DMS79 (cell line): ENCODE results near the gene CLIC5.

Source experiments
- DNase-seq: peaks from one replicate; lab custom pipeline; 2025; lab: John Stamatoyannopoulos, UW

The CLIC5 gene

GRCh38 chr6:45997875-45998506 is 17.7 kb downstream of the CLIC5 start:
- DNase-seq: no peak

GRCh38 chr6:45991189-45991588 is 24.5 kb downstream of the CLIC5 start:
- DNase-seq: no peak

GRCh38 chr6:45990162-45990561 is 25.5 kb downstream of the CLIC5 start:
- DNase-seq: no peak

GRCh38 chr6:45988635-45989034 is 27.0 kb downstream of the CLIC5 start:
- no peak for DNase-seq

- DNase-seq: no peak
Observed at GRCh38 chr6:45987856-45988255, 27.8 kb downstream of the CLIC5 start.

GRCh38 chr6:45986746-45987274 is 28.9 kb downstream of the CLIC5 start:
- DNase-seq: no peak

- DNase-seq: no peak
Observed at GRCh38 chr6:45984788-45985425, 30.8 kb downstream of the CLIC5 start.

GRCh38 chr6:45984347-45984746 is 31.3 kb downstream of the CLIC5 start:
- DNase-seq: no peak

GRCh38 chr6:45983062-45983461 is 32.6 kb downstream of the CLIC5 start:
- no peak for DNase-seq

- DNase-seq: no peak
Observed at GRCh38 chr6:45982280-45983036, 33.2 kb downstream of the CLIC5 start.

- no peak for DNase-seq
Observed at GRCh38 chr6:45981046-45981445, 34.6 kb downstream of the CLIC5 start.

GRCh38 chr6:45979311-45979710 is 36.3 kb downstream of the CLIC5 start:
- DNase-seq: no peak

GRCh38 chr6:45974596-45974995 is 41.1 kb downstream of the CLIC5 start:
- DNase-seq: no peak

GRCh38 chr6:45972795-45973503 is 42.7 kb downstream of the CLIC5 start:
- DNase-seq: no peak

GRCh38 chr6:45971287-45971686 is 44.4 kb downstream of the CLIC5 start:
- DNase-seq: no peak

GRCh38 chr6:45970326-45970725 is 45.3 kb downstream of the CLIC5 start:
- DNase-seq: no peak

- no peak for DNase-seq
Observed at GRCh38 chr6:45969883-45970282, 45.8 kb downstream of the CLIC5 start.

- no peak for DNase-seq
Observed at GRCh38 chr6:45969026-45969425, 46.6 kb downstream of the CLIC5 start.

GRCh38 chr6:45967363-45967762 is 48.3 kb downstream of the CLIC5 start:
- no peak for DNase-seq

GRCh38 chr6:45966797-45967196 is 48.9 kb downstream of the CLIC5 start:
- no peak for DNase-seq

- no peak for DNase-seq
Observed at GRCh38 chr6:45966340-45966739, 49.3 kb downstream of the CLIC5 start.

- DNase-seq: no peak
Observed at GRCh38 chr6:45965792-45966191, 49.9 kb downstream of the CLIC5 start.
